Stimulated activated CD8-positive, alpha-beta memory T cell treated with anti-CD3 and anti-CD28 coated beads, Interleukin-4, amount 100 ng/mL, for 1 hour (primary cell): ENCODE measurements around the gene ZPR1.
"Not testable (repeated sequence)": the region's sequence is repeated elsewhere in the genome, so short reads cannot be mapped to it uniquely, and the experiment has no call there.

Experiments
- DNase-seq, 2 donors: peaks; one replicate each; pipeline ENCODE4 v3.0.0-alpha.2; 2020; ENCODE audit warnings: low read depth in 2 of 2, low spot score in 1 of 2

The ZPR1 gene

GRCh38 chr11:116823031-116823843, 35.4 kb upstream of the ZPR1 start, which contains the start of gene APOA4:
APOA4 (minus strand) TSS chr11:116823304; CDS start chr11:116823191, 113 bp downstream.
- no peak for DNase-seq

GRCh38 chr11:116822575-116822974, 34.8 kb upstream of the ZPR1 start:
- DNase-seq: no peak

GRCh38 chr11:116821050-116821918, 33.5 kb upstream of the ZPR1 start:
- DNase-seq: no peak

GRCh38 chr11:116819049-116819448, 31.2 kb upstream of the ZPR1 start:
- no peak for DNase-seq

DNA sequence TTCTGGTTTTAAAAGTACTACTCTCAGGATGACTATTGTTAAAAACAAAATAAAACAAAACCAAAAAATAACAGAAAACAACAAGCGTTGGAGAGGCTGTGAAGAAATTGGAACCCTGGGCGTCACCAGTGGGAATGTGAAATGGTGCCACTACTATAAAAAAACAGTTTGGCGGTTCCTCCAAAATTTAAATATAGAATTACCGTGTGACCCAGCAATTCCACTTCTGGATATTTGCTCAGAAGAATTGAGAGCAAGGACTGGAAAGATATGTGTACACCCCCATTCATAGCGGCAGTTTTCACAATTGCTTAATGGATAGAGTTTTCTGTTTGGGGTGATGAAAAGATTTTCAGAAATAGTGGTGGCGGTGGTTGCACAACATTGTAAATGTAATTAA, 26.7 kb upstream of the ZPR1 start:
- DNase-seq: no peak

DNA sequence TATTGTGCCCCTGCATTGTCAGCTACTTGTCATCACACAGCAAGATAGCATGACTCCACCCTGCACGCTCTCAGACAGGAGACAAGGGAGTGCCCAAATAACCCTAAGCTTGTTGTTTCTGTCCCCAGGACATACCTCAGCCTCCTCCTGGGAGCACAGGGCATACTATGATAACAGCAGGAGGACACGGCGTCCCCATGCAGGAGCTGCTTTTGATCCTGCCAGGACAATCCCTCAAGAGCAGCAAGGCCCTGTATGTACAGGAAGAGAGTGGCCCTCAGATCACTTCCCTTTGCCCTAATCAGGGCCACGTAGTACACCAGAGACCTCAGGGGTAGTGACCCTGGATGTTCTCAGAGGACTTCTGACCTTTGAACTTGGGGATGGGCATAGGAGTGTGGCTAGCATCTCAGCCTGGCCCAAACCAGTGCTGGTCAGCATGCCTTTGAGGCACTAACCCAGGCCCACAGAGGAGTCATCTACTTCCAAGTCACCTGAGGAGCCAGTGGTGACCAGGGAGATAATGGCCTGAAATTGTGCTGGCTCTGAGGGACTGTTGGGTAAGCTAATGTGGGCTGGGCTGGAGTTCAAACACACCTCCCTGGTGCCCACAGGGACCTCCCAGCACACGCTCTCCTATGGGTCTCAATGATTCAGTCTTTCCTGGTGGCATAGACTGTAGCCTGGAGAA, 26.1 kb upstream of the ZPR1 start:
- no peak for DNase-seq

- DNase-seq: no peak
Measured at GRCh38 chr11:116813170-116813569, 25.3 kb upstream of the ZPR1 start.

GRCh38 chr11:116812109-116812508, 24.3 kb upstream of the ZPR1 start:
- DNase-seq: no peak

DNA sequence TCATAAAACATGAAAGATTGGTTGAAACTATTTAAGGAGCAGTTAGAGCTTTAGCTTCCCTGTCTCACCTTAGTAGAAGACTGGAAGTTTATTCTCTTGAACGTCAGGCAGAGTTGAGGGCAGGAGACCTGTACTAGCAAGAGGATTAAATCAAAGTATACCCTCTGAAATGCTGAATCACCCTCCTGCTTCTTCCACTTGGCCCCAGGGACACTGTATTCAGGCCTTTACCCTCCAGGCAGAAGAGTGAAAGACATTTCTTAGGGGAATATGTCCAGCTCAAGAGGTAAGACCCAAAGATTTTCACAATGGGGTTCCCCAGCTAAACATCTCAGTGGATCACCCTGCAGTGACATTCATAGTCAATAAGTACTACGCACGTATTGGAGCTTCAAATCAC, 23.4 kb upstream of the ZPR1 start:
- DNase-seq: no peak

- DNase-seq: no peak
Measured at GRCh38 chr11:116808262-116809175, 20.7 kb upstream of the ZPR1 start.

- DNase-seq: no peak
Measured at GRCh38 chr11:116807601-116808261, 19.9 kb upstream of the ZPR1 start.

GRCh38 chr11:116804001-116804400, 16.2 kb upstream of the ZPR1 start:
- DNase-seq: no peak

- DNase-seq: not testable (repeated sequence)
Measured at GRCh38 chr11:116801662-116802061, 13.8 kb upstream of the ZPR1 start.

GRCh38 chr11:116800610-116801009, 12.8 kb upstream of the ZPR1 start:
- no peak for DNase-seq

GRCh38 chr11:116798368-116798767, 10.5 kb upstream of the ZPR1 start:
- DNase-seq: no peak

GRCh38 chr11:116797816-116798215, 10.0 kb upstream of the ZPR1 start:
- DNase-seq: no peak

DNA sequence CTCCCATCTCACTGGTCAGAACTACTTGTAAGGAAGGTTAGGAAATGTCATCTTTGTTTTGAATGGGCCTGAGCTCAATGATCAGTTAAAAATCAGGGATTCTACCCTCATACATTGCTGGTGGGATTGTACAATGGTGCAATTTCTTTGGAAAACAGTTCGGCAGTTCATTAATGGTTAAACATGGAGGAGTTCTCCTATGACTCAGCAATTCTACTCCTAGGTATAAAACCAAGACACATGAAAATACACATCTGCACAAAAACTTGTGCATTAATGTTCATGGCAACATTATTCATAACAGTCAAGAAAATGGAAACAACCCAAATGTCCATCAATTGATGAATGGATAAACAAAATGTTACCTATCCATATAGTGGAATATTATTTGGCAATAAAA, 8.7 kb upstream of the ZPR1 start:
- no peak for DNase-seq

DNA sequence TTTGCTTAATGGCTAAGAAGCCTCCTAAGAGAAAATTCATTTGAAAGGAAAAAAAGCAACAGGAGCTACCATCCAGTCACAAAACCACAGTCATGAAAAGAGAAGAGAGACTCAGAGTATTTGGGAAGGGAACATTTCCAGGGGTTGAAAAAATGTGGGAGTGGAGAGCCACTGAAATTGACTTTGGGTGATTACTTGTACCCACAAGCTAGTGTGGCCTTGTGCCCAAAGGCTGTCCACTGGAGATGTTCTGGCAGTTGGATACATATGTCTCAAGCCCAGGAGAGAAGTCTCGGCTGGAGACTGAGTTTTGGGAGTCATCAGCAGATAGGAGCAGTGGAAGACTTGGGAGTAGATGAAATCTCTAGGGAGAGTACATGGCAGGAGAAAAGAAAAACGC, 7.0 kb upstream of the ZPR1 start:
- no peak for DNase-seq

DNA sequence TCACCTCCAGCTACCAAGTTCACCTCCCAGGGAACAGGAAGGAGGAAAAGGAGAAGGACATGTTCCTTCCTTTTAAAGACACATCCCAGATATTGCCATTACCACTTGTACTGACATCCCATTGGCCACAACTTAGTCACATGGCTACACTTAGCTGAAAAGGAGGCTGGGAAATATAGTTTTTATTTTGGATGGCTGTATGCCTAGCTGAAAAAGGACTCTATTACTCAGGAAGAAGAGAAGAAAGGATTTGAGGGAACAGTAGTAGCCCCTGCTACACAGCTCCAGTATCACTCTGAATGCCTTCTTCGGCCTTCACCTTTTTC, 5.9 kb upstream of the ZPR1 start:
- DNase-seq: no peak
